Erythroblast (primary cell): ENCODE results near the gene NRF1.

Experiments
- GATA1 ChIP-seq: IDR thresholded peaks from 2 replicates; pipeline ENCODE4 v1.6.1; 2011; ENCODE audit warnings: low read depth, mild to moderate bottlenecking, control low read depth, low read length, moderate library complexity
- POLR2A ChIP-seq: IDR thresholded peaks from 2 replicates; pipeline ENCODE4 v1.6.1; 2011; ENCODE audit warnings: mild to moderate bottlenecking, low read length

GRCh38 chr7:129703751-129704150 is 92.2 kb downstream of the NRF1 start:
- TF ChIP-seq POLR2A = no peak
- TF ChIP-seq GATA1 = no peak
